IMR-90 (cell line): ENCODE results near the gene ZXDC.

ENCODE experiments used
- CEBPB ChIP-seq: IDR thresholded peaks from 2 replicates; pipeline ENCODE4 v1.6.1; 2012; ENCODE audit warnings: low read depth, low read length, improper control_type of control experiment
- CTCF ChIP-seq: conservative IDR thresholded peaks from 2 replicates; pipeline ENCODE4 v1.5.1; 2012; ENCODE audit warnings: mild to moderate bottlenecking, low read depth, low read length, improper control_type of control experiment
- ELK1 ChIP-seq: fragments of 150-350 bp; IDR thresholded peaks from 2 replicates; pipeline ENCODE4 v1.6.1; 2016; ENCODE audit warnings: low read depth, mild to moderate bottlenecking, low read length, moderate library complexity, borderline replicate concordance
- FOS ChIP-seq: fragments of 150-350 bp; IDR thresholded peaks from 2 replicates; pipeline ENCODE4 v1.6.1; 2016; ENCODE audit warnings: low read depth, low read length
- MAFK ChIP-seq: IDR thresholded peaks from 2 replicates; pipeline ENCODE4 v1.6.1; 2012; ENCODE audit warnings: low read depth, low read length, improper control_type of control experiment
- POLR2A ChIP-seq: IDR thresholded peaks from 2 replicates; pipeline ENCODE4 v1.6.1; 2012; ENCODE audit warnings: mild to moderate bottlenecking, low read depth, low read length
- RAD21 ChIP-seq: IDR thresholded peaks from 2 replicates; pipeline ENCODE4 v1.6.1; 2012; ENCODE audit warnings: low read length, improper control_type of control experiment
- RCOR1 ChIP-seq: IDR thresholded peaks from 2 replicates; pipeline ENCODE4 v1.6.1; 2012; ENCODE audit warnings: mild to moderate bottlenecking, low read length, improper control_type of control experiment; ENCODE audit not compliant: insufficient replicate concordance
- RFX5 ChIP-seq: IDR thresholded peaks from 2 replicates; pipeline ENCODE4 v1.8.0; 2012; ENCODE audit warnings: low read depth, mild to moderate bottlenecking, low read length, moderate library complexity
- SMC3 ChIP-seq: fragments of 150-350 bp; IDR thresholded peaks from 2 replicates; pipeline ENCODE4 v1.6.1; 2016; ENCODE audit warnings: low read depth, mild to moderate bottlenecking, antibody characterized with exemption, low read length, moderate library complexity
- USF2 ChIP-seq: fragments of 150-350 bp; IDR thresholded peaks from 2 replicates; pipeline ENCODE4 v1.6.1; 2017; ENCODE audit warnings: mild to moderate bottlenecking, antibody characterized with exemption, low read length, low read depth

- TF ChIP-seq CTCF (no peak), RAD21 (no peak), RFX5 (no peak), POLR2A (no peak), MAFK (no peak), CEBPB (no peak), USF2 (no peak), RCOR1 (no peak), FOS (no peak), ELK1 (no peak), SMC3 (no peak)
Observed at GRCh38 chr3:126416943-126417342, 58.7 kb downstream of the ZXDC start.
